ENCODE data around the gene UNC5B. TPM values are rescaled to one million over a fixed set of nuclear protein-coding genes. Genes with fewer than 3 reads are reported as not detected.

Gene UNC5B
- total and polyA plus RNA-seq, 10 donors = 0.74 to 21.1 (median 11.3) TPM

GRCh38 chr10:71299071-71299785 lies 86.9 kb downstream of the UNC5B start:
- H3K4me3 ChIP-seq = no peak overlapping the region
- peak overlapping the region in 2 of 8 donors; percentile 3 to 31 for H3K27ac ChIP-seq
- H3K27me3 ChIP-seq (replicated peaks in 1 of 7) = peaks cover 0 to 51% (median 0%) of the 10 kb centered on the region in 7 donors
- H3K4me1 ChIP-seq = peaks cover 0 to 16% (median 3%) of the 10 kb centered on the region in 6 donors
- peaks cover 0 to 51% (median 4%) of the 10 kb centered on the region in 6 donors for H3K36me3 ChIP-seq
- intact Hi-C loops (cut with DNase I; ENCODE audit: low total_unique reads) = no loop called here
- TF ChIP-seq POLR2A (IDR thresholded peaks at IDR 0.05) (no peak), POLR2AphosphoS5 (IDR thresholded peaks at IDR 0.05) (no peak), CTCF (IDR thresholded peaks at IDR 0.05 in 8 of 11, conservative IDR thresholded peaks at IDR 0.05 in 3 of 11) (no peak)
- WGBS, 5 donors = 52 to 62% (median 58%) methylated on average over 14 of the region's 14 CpGs
- peak; percentile 63 for DNase-seq
- H3K9me3 ChIP-seq = no peaks in the 10 kb centered on the region

GRCh38 chr10:71300555-71301370 lies 88.4 kb downstream of the UNC5B start:
- no peak overlapping the region for H3K4me3 ChIP-seq
- peaks cover 0 to 41% (median 4%) of the 10 kb centered on the region in 6 donors for H3K36me3 ChIP-seq
- TF ChIP-seq CTCF (IDR thresholded peaks at IDR 0.05 in 8 of 11, conservative IDR thresholded peaks at IDR 0.05 in 3 of 11) = no peak
- no peak for TF ChIP-seq POLR2A (IDR thresholded peaks at IDR 0.05)
- TF ChIP-seq POLR2AphosphoS5 (IDR thresholded peaks at IDR 0.05) = no peak
- no peak overlapping the region for H3K27ac ChIP-seq
- H3K9me3 ChIP-seq = no peaks in the 10 kb centered on the region
- peaks cover 0 to 13% (median 2%) of the 10 kb centered on the region in 6 donors for H3K4me1 ChIP-seq
- 76 to 93% (median 90%) methylated on average over 6 to 16 of the region's 16 CpGs for WGBS, 5 donors
- intact Hi-C loops (cut with DNase I; ENCODE audit: low total_unique reads) = no loop called here
- DNase-seq = no peak
- H3K27me3 ChIP-seq (replicated peaks in 1 of 7) = peaks cover 0 to 51% (median 0%) of the 10 kb centered on the region in 7 donors

- H3K4me3 ChIP-seq = no peak overlapping the region
- H3K9me3 ChIP-seq = no peaks in the 10 kb centered on the region
- 86 to 96% (median 86%) methylated on average over 9 to 12 of the region's 12 CpGs for WGBS, 5 donors
- no peak for DNase-seq
- no peak for TF ChIP-seq POLR2AphosphoS5 (IDR thresholded peaks at IDR 0.05)
- no peak for TF ChIP-seq CTCF (IDR thresholded peaks at IDR 0.05 in 8 of 11, conservative IDR thresholded peaks at IDR 0.05 in 3 of 11)
- no peak for TF ChIP-seq POLR2A (IDR thresholded peaks at IDR 0.05)
- peaks cover 0 to 34% (median 0%) of the 10 kb centered on the region in 6 donors for H3K36me3 ChIP-seq
- H3K27ac ChIP-seq = no peak overlapping the region
- peaks cover 0 to 46% (median 0%) of the 10 kb centered on the region in 7 donors for H3K27me3 ChIP-seq (replicated peaks in 1 of 7)
- intact Hi-C loops (cut with DNase I; ENCODE audit: low total_unique reads) = no loop called here
- H3K4me1 ChIP-seq = peaks cover 0 to 13% (median 2%) of the 10 kb centered on the region in 6 donors
Observed at GRCh38 chr10:71301371-71301916, 89.1 kb downstream of the UNC5B start.
